MM.1S (cell line): Measurements from ENCODE around the gene SLCO3A1.

Experiments
- DNase-seq: peaks from one replicate; pipeline ENCODE4 v3.0.0-alpha.2; 2015
- H2AFZ ChIP-seq: fragments of 300-600 bp; sonication (generic); 2 replicates; pipeline ENCODE4 v1.6.0; 2016; ENCODE audit warnings: antibody characterized with exemption, low read length
- H3F3A ChIP-seq: fragments of 300-600 bp; sonication (generic); 2 replicates; pipeline ENCODE4 v1.6.1; 2016; ENCODE audit warnings: mild to moderate bottlenecking, antibody characterized with exemption, low read length, moderate library complexity, mixed read lengths; ENCODE audit not compliant: insufficient read depth
- H3K27ac ChIP-seq: fragments of 300-600 bp; sonication (generic); 2 replicates; pipeline ENCODE4 v1.5.1; 2016; ENCODE audit warnings: mild to moderate bottlenecking, low read length
- H3K27me3 ChIP-seq: fragments of 300-600 bp; sonication (generic); replicated peaks from 2 replicates; pipeline ENCODE4 v1.6.0; 2016; ENCODE audit warnings: low read length; ENCODE audit not compliant: insufficient read depth
- H3K36me3 ChIP-seq: fragments of 300-600 bp; sonication (generic); replicated peaks from 2 replicates; pipeline ENCODE4 v1.6.1; 2016; ENCODE audit warnings: mild to moderate bottlenecking, low read length, mixed read lengths; ENCODE audit not compliant: insufficient read depth
- H3K4me1 ChIP-seq: fragments of 300-600 bp; sonication (generic); 2 replicates; pipeline ENCODE4 v1.6.1; 2016; ENCODE audit warnings: low read length, mixed read lengths
- H3K4me2 ChIP-seq: fragments of 300-600 bp; sonication (generic); 2 replicates; pipeline ENCODE4 v1.6.0; 2016; ENCODE audit warnings: low read depth, low read length
- H3K4me3 ChIP-seq: fragments of 300-600 bp; sonication (generic); 2 replicates; pipeline ENCODE4 v1.5.1; 2016; ENCODE audit warnings: low read length, mixed read lengths
- H3K79me2 ChIP-seq: fragments of 300-600 bp; sonication (generic); 2 replicates; pipeline ENCODE4 v1.6.1; 2016; ENCODE audit warnings: mixed run types, low read length, mixed read lengths
- H3K9ac ChIP-seq: fragments of 300-600 bp; sonication (generic); 2 replicates; pipeline ENCODE4 v1.6.1; 2016; ENCODE audit warnings: low read length, mixed read lengths
- H3K9me2 ChIP-seq: fragments of 300-600 bp; sonication (generic); replicated peaks from 2 replicates; pipeline ENCODE4 v1.6.1; 2016; ENCODE audit warnings: mild to moderate bottlenecking, low read length, mixed read lengths; ENCODE audit not compliant: insufficient read depth
- H3K9me3 ChIP-seq: fragments of 300-600 bp; sonication (generic); replicated peaks from 2 replicates; pipeline ENCODE4 v1.6.1; 2016; ENCODE audit warnings: mild to moderate bottlenecking, low read length, mixed read lengths; ENCODE audit not compliant: insufficient read depth
- H4K20me1 ChIP-seq: fragments of 300-600 bp; sonication (generic); 2 replicates; pipeline ENCODE4 v1.6.1; 2016; ENCODE audit warnings: mild to moderate bottlenecking, low read length, moderate library complexity, mixed read lengths; ENCODE audit not compliant: insufficient read depth
- CTCF ChIP-seq: fragments of 300-600 bp; sonication (generic); IDR thresholded peaks from 2 replicates; pipeline ENCODE4 v1.5.1; 2016; ENCODE audit warnings: antibody characterized with exemption, low read length, mixed read lengths
- EZH2 ChIP-seq: fragments of 300-600 bp; sonication (generic); optimal IDR thresholded peaks from 2 replicates; pipeline ENCODE3; 2017; ENCODE audit warnings: low read depth, mild to moderate bottlenecking, antibody characterized with exemption, low read length, mixed read lengths
- EZH2phosphoT487 ChIP-seq: fragments of 300-600 bp; sonication (generic); IDR thresholded peaks from 2 replicates; pipeline ENCODE4 v1.6.1; 2018; ENCODE audit warnings: antibody characterized with exemption, low read length

The SLCO3A1 gene

DNA sequence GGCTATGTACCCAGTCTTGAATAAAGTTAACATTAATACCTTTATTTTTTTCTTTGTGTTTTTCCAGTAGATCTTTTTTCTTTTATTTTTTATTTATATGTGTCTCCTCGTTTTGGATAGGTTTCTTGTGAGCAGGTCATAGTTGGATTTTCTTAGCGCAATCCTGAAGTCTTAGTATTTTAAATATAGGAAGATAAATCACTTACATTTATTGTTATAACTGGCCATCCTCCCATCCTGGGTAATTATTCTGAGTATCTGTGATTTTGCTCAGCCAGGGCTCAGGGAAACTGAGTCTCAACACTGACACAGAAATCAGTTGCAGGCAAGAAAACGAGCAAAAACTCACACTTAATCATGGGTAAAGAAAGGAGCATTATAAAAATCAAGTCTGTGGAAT is 11.6 kb upstream of the SLCO3A1 start:
- H3K9me3 ChIP-seq = no peaks in the 10 kb centered on the region
- H3K27me3 ChIP-seq = no peaks in the 10 kb centered on the region
- no peak overlapping the region for H3K4me3 ChIP-seq
- no peaks in the 10 kb centered on the region for H3K36me3 ChIP-seq
- H3K9ac ChIP-seq = no peak overlapping the region
- no peak overlapping the region for H2AFZ ChIP-seq
- no peak overlapping the region for H3K4me2 ChIP-seq
- H3K9me2 ChIP-seq = no peaks in the 10 kb centered on the region
- TF ChIP-seq EZH2 = no peak
- no peak for TF ChIP-seq CTCF
- DNase-seq = no peak
- no peaks in the 10 kb centered on the region for H3K4me1 ChIP-seq
- no peaks in the 10 kb centered on the region for H4K20me1 ChIP-seq
- H3K79me2 ChIP-seq = no peaks in the 10 kb centered on the region
- no peak overlapping the region for H3K27ac ChIP-seq
- H3F3A ChIP-seq = no peaks in the 10 kb centered on the region

- Histone ChIP-seq H3K36me3 (no peaks in the 10 kb centered on the region), H3K79me2 (no peaks in the 10 kb centered on the region), H3K9me2 (no peaks in the 10 kb centered on the region), H3K27me3 (no peaks in the 10 kb centered on the region), H3K4me2 (no peak overlapping the region), H3K9me3 (no peaks in the 10 kb centered on the region), H4K20me1 (no peaks in the 10 kb centered on the region), H3K4me3 (no peak overlapping the region), H3K27ac (no peak overlapping the region), H2AFZ (no peak overlapping the region), H3K9ac (no peak overlapping the region), H3K4me1 (no peaks in the 10 kb centered on the region), H3F3A (no peaks in the 10 kb centered on the region)
- no peak for DNase-seq
- TF ChIP-seq CTCF (no peak), EZH2phosphoT487 (no peak), EZH2 (no peak)
Measured at GRCh38 chr15:91844341-91844740, 9.2 kb upstream of the SLCO3A1 start.

DNA sequence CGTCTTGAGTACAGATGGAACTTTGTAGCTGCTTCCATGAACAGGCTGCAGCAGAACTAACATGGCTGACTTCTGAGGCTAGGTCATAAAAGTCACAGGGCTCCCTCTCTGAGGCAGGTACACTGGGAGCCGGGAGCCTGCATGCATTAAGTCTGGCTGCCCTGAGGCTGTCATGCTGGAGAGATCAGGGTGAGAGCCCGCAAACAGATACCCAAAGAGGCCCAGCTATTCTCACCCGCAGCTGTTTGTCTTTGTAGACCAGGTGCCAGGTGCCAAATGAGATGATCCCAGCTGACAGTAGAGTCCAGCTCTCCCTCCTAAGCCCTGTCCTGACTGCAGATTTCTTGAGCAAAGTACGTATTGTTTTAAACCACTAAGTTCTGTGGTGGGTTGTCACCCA is 8.6 kb upstream of the SLCO3A1 start:
- Histone ChIP-seq H3F3A (no peaks in the 10 kb centered on the region), H3K9me2 (no peaks in the 10 kb centered on the region), H3K36me3 (no peaks in the 10 kb centered on the region), H3K27me3 (no peaks in the 10 kb centered on the region), H3K4me1 (no peaks in the 10 kb centered on the region), H3K4me2 (no peak overlapping the region), H3K27ac (no peak overlapping the region), H2AFZ (no peak overlapping the region), H3K9ac (no peak overlapping the region), H3K9me3 (no peaks in the 10 kb centered on the region), H4K20me1 (no peaks in the 10 kb centered on the region), H3K4me3 (no peak overlapping the region), H3K79me2 (no peaks in the 10 kb centered on the region)
- DNase-seq = no peak
- no peak for TF ChIP-seq EZH2phosphoT487
- TF ChIP-seq EZH2 = no peak
- TF ChIP-seq CTCF = no peak

GRCh38 chr15:91845720-91846119 is 7.8 kb upstream of the SLCO3A1 start:
- Histone ChIP-seq H3K27ac (no peak overlapping the region), H3K79me2 (no peaks in the 10 kb centered on the region), H3K4me1 (no peaks in the 10 kb centered on the region), H3F3A (no peaks in the 10 kb centered on the region), H3K9me3 (no peaks in the 10 kb centered on the region), H3K9me2 (no peaks in the 10 kb centered on the region), H3K4me2 (no peak overlapping the region), H3K27me3 (no peaks in the 10 kb centered on the region), H3K4me3 (no peak overlapping the region), H2AFZ (no peak overlapping the region), H3K9ac (no peak overlapping the region), H4K20me1 (no peaks in the 10 kb centered on the region), H3K36me3 (no peaks in the 10 kb centered on the region)
- no peak for DNase-seq
- TF ChIP-seq CTCF (no peak), EZH2phosphoT487 (no peak), EZH2 (no peak)
